ENCODE measurements around the gene MCM9. TPM values are rescaled to one million over a fixed set of nuclear protein-coding genes. Genes with fewer than 3 reads are reported as not detected.
"Not testable (repeated sequence)": the region's sequence is repeated elsewhere in the genome, so short reads cannot be mapped to it uniquely, and the experiment has no call there.

The MCM9 gene
- total RNA-seq, 2 experiments from 2014 or later, result 18.4 to 21.3 TPM

- no peaks in the 10 kb centered on the region for H3K27me3 Mint-ChIP-seq
- no peaks in the 10 kb centered on the region for H3K9me3 Mint-ChIP-seq
- H3K27ac Mint-ChIP-seq, result peak overlapping the region; percentile 17
- CTCF ChIA-PET, result interaction anchor here (1.2 to 2.4 kb wide), 6 partner anchors 9 to 205 kb away, joined by 3 to 11 read pairs (median 4); no protein-coding TSS in a partner anchor
- ATAC-seq (no peak), DNase-seq (no peak)
- intact Hi-C loops (cut with micrococcal nuclease), result loop anchor here (10.0 kb wide), 2 partner anchors 205 to 485 kb away; no protein-coding TSS in a partner anchor
- no peak overlapping the region for H3K4me3 Mint-ChIP-seq
- peaks cover 28% of the 10 kb centered on the region for H3K4me1 Mint-ChIP-seq (ENCODE audit: low read depth)
- TF ChIP-seq CTCF (IDR thresholded peaks at IDR 0.05), result no peak
- no peaks in the 10 kb centered on the region for H3K36me3 Mint-ChIP-seq (ENCODE audit: low read depth)
- POLR2A ChIA-PET, result interaction anchor here (0.5 to 1.6 kb wide), 4 partner anchors 16 to 205 kb away, joined by 3 to 5 read pairs (median 4); no protein-coding TSS in a partner anchor
Measured at GRCh38 chr6:118770112-118770788, 164.7 kb downstream of the MCM9 start.

- ATAC-seq (peak; percentile 82), DNase-seq (peak; percentile 71)
- POLR2A ChIA-PET, result interaction anchor here (0.8 to 2.0 kb wide), 9 partner anchors 9 to 203 kb away, joined by 3 to 12 read pairs (median 4); no protein-coding TSS in a partner anchor
- TF ChIP-seq CTCF (IDR thresholded peaks at IDR 0.05), result no peak
- Mint-ChIP-seq H3K27ac (peak overlapping the region; percentile 92), H3K4me3 (peak overlapping the region; percentile 34), H3K36me3 (ENCODE audit: low read depth) (no peaks in the 10 kb centered on the region), H3K27me3 (no peaks in the 10 kb centered on the region), H3K4me1 (ENCODE audit: low read depth) (peaks cover 28% of the 10 kb centered on the region), H3K9me3 (no peaks in the 10 kb centered on the region)
- intact Hi-C loops (cut with micrococcal nuclease), result no loop called here
- CTCF ChIA-PET, result interaction anchor here (0.6 to 2.4 kb wide), 7 partner anchors 9 to 204 kb away, joined by 3 to 11 read pairs (median 3); no protein-coding TSS in a partner anchor
Measured at GRCh38 chr6:118768904-118769325, 166.0 kb downstream of the MCM9 start.

- Mint-ChIP-seq H3K27me3 (no peaks in the 10 kb centered on the region), H3K9me3 (no peaks in the 10 kb centered on the region), H3K27ac (peak overlapping the region; percentile 92), H3K4me3 (peak overlapping the region; percentile 26), H3K36me3 (ENCODE audit: low read depth) (no peaks in the 10 kb centered on the region), H3K4me1 (ENCODE audit: low read depth) (peaks cover 28% of the 10 kb centered on the region)
- intact Hi-C loops (cut with micrococcal nuclease), result no loop called here
- DNase-seq (no peak), ATAC-seq (no peak)
- TF ChIP-seq CTCF (IDR thresholded peaks at IDR 0.05), result no peak
- ChIA-PET POLR2A (interaction anchor here (0.8 to 2.0 kb wide), 8 partner anchors 9 to 203 kb away, joined by 3 to 12 read pairs (median 4); no protein-coding TSS in a partner anchor), CTCF (interaction anchor here (1.3 to 2.4 kb wide), 5 partner anchors 8 to 203 kb away, joined by 3 to 11 read pairs (median 5); no protein-coding TSS in a partner anchor)
Measured at GRCh38 chr6:118768441-118768840, 166.5 kb downstream of the MCM9 start.

GRCh38 chr6:118765316-118765715 is 169.6 kb downstream of the MCM9 start:
- not testable (repeated sequence) for H3K27ac Mint-ChIP-seq, DNase-seq

GRCh38 chr6:118764766-118765165 is 170.2 kb downstream of the MCM9 start:
- no peak for ATAC-seq
- Mint-ChIP-seq H3K9me3 (no peaks in the 10 kb centered on the region), H3K4me1 (ENCODE audit: low read depth) (peaks cover 23% of the 10 kb centered on the region), H3K27ac (no peak overlapping the region), H3K36me3 (ENCODE audit: low read depth) (no peaks in the 10 kb centered on the region), H3K4me3 (no peak overlapping the region), H3K27me3 (no peaks in the 10 kb centered on the region)
- POLR2A ChIA-PET, result interaction anchor here (1.6 kb wide), 1 partner anchor 144 kb away, joined by 3 read pairs; no protein-coding TSS in a partner anchor
- no peak for DNase-seq
- CTCF ChIA-PET, result interaction anchor here (1.0 kb wide), 1 partner anchor 12 kb away, joined by 4 read pairs; no protein-coding TSS in a partner anchor
- intact Hi-C loops (cut with micrococcal nuclease), result no loop called here
- no peak for TF ChIP-seq CTCF (IDR thresholded peaks at IDR 0.05)

More at GRCh38 chr6:118765316-118765715, 169.6 kb downstream of the MCM9 start:
- H3K9me3 Mint-ChIP-seq; CTCF ChIA-PET; H3K27me3 Mint-ChIP-seq; H3K4me3 Mint-ChIP-seq; intact Hi-C loops (cut with micrococcal nuclease); H3K36me3 Mint-ChIP-seq (ENCODE audit: low read depth); ATAC-seq: not testable (repeated sequence)
- POLR2A ChIA-PET, result interaction anchor here (1.6 kb wide), 1 partner anchor 145 kb away, joined by 3 read pairs; no protein-coding TSS in a partner anchor
- peaks cover 28% of the 10 kb centered on the region for H3K4me1 Mint-ChIP-seq (ENCODE audit: low read depth)

Other genes starting within 250 kb of the MCM9 start
- 10 to 100 TPM; 36.4 to 39.0 TPM for gene ASF1A, start 41.0 kb downstream of the MCM9 start, total RNA-seq
- 1 to 10 TPM; 3.2 to 4.8 TPM for gene FAM184A, start 143.5 kb upstream of the MCM9 start, total RNA-seq

Measured in activated CD8-positive, alpha-beta T cell treated with anti-CD3 and anti-CD28 coated beads for 36 hours (primary cell).